MM.1S (cell line): ENCODE results near the gene PPFIA2.

Source experiments
- CTCF ChIP-seq: fragments of 300-600 bp; sonication (generic); IDR thresholded peaks from 2 replicates; pipeline ENCODE4 v1.5.1; 2016; ENCODE audit warnings: antibody characterized with exemption, low read length, mixed read lengths
- EZH2 ChIP-seq: fragments of 300-600 bp; sonication (generic); optimal IDR thresholded peaks from 2 replicates; pipeline ENCODE3; 2017; ENCODE audit warnings: low read depth, mild to moderate bottlenecking, antibody characterized with exemption, low read length, mixed read lengths

GRCh38 chr12:81270385-81270784, 488.8 kb downstream of the PPFIA2 start:
- no peak for TF ChIP-seq CTCF
- no peak for TF ChIP-seq EZH2
